ENCODE results near the gene NPM3.

NPM3 gene

GRCh38 chr10:101779544-101780186 is 3.6 kb downstream of the NPM3 start:
- peak; percentile 96 for TF ChIP-seq CTCF (IDR thresholded peaks at IDR 0.05; ENCODE audit: borderline replicate concordance, control extremely low read depth, extremely low read depth, insufficient read depth, missing control alignments)
- DNase-seq (ENCODE audit: low spot score): peak; percentile 91
- in situ Hi-C loops (cut with MboI; ENCODE audit: low sequenced_read_pairs, unreplicated experiment): loop anchor here (5.0 kb wide), 1 partner anchor 172 kb away; no protein-coding TSS in a partner anchor

DNA sequence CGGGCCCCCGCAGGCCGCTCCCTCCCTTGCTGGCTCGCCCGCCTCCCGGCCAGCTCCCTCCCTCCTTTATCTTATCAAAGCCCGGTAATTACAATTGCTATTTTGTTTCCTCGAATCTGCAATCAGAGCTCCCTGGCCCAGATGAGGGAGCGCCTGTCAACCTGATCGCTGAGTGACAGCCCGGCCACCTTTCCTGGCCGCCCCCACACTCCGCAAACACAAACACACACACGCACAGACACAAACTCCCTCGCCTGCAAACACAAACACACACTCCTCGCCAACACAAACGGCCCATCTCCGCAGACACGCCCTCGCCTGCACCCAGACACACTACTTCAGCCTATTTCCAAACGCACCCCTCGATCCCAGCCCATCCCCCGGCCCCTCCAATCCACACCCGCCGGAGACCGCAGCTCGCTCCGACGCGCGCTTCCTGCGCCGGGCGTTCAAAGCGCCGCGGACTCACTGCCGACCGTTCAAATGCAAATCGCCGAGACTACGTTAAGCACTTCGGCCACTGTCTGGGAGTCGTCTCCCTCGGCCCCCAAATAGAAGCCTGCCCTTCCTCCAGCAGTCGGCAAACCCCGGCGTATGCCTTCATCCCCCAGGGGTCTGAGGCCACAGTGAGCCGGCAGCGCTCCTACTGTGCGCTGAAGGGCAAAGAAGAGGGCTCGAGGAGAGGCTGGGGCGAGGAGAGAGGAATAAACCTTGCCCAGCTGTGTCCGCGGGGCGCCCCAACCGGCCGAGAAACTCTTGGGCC is 4.3 kb downstream of the NPM3 start:
- peak; percentile 73 for DNase-seq (ENCODE audit: low spot score)
- TF ChIP-seq CTCF (IDR thresholded peaks at IDR 0.05; ENCODE audit: borderline replicate concordance, control extremely low read depth, extremely low read depth, insufficient read depth, missing control alignments): no peak
- in situ Hi-C loops (cut with MboI; ENCODE audit: low sequenced_read_pairs, unreplicated experiment): no loop called here

DNA sequence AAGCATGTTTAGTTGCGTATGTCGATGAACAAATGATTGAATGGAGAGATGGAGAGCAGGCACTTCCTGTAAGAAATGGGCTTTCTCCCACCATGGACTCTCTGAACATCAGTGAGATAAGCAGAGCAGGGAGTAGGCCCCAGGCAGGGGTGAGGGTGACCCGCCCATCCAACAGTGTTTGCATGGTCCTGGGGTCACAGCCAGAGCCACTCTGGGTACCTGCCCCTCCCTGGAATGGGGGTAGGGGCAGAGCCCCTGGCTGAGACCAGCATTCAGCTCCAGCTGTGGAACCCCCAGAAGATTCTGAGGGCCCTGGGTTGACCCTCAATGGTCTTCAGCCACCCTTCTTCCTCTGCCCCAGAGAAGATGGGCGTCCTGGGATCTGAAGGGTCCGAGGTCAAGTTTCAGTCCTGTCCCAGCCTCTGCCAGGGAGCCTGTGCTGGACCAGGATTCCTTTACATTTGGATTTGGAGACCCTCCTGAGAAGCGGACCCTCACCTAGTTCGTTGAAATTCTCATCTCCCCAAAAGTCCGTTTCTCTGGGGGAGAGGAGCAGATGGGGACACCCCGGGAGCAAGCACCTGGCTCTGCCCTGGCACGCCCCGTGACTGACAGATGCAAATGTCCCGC is 5.0 kb downstream of the NPM3 start:
- peak; percentile 26 for DNase-seq (ENCODE audit: low spot score)
- in situ Hi-C loops (cut with MboI; ENCODE audit: low sequenced_read_pairs, unreplicated experiment): no loop called here
- no peak for TF ChIP-seq CTCF (IDR thresholded peaks at IDR 0.05; ENCODE audit: borderline replicate concordance, control extremely low read depth, extremely low read depth, insufficient read depth, missing control alignments)

GRCh38 chr10:101777619-101778145 is 5.6 kb downstream of the NPM3 start:
- TF ChIP-seq CTCF (IDR thresholded peaks at IDR 0.05; ENCODE audit: borderline replicate concordance, control extremely low read depth, extremely low read depth, insufficient read depth, missing control alignments): no peak
- in situ Hi-C loops (cut with MboI; ENCODE audit: low sequenced_read_pairs, unreplicated experiment): no loop called here
- peak; percentile 23 for DNase-seq (ENCODE audit: low spot score)

- in situ Hi-C loops (cut with MboI; ENCODE audit: low sequenced_read_pairs, unreplicated experiment): no loop called here
- no peak for TF ChIP-seq CTCF (IDR thresholded peaks at IDR 0.05; ENCODE audit: borderline replicate concordance, control extremely low read depth, extremely low read depth, insufficient read depth, missing control alignments)
- peak; percentile 41 for DNase-seq (ENCODE audit: low spot score)
These were observed 7.0 kb downstream of the NPM3 start for GRCh38 chr10:101776161-101776817.
